GM12801 (cell line): ENCODE data around the gene RMDN2.

Experiments
- CTCF ChIP-seq: IDR thresholded peaks from one replicate; pipeline ENCODE4 v1.5.1; 2011; ENCODE audit warnings: control low read depth; ENCODE audit not compliant: insufficient read length; ENCODE audit errors: extremely low read depth

Gene RMDN2

DNA sequence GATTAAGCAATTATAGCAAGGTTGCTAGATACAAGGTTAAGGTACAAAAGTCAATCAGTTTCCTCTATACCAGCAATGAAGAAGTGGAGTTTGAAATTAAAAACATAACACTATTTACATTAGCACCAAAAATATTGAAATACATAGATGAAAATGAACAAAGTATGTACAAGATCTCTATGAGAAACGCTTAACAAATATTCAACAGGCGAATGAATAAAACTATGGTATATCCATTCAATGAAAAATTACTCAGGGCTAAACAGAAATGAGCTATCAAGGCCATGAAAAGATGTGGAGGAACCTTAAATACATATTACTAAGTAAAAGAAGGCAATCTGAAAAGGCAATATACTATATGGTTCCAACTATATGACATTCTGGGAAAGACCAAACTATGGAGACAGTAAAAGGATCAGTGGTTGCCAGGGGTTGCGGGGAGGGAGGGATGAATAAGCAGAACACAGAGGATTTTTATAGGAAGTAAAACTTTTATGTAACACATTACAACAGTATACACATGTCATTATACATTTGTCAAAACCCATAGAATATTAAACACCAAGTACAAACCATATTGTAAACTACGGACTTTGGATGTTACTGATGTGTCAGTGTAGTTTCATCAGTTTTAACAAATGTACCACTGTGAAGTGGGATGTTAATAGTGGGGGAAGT is 62.1 kb downstream of the RMDN2 start:
- no peak for TF ChIP-seq CTCF

DNA sequence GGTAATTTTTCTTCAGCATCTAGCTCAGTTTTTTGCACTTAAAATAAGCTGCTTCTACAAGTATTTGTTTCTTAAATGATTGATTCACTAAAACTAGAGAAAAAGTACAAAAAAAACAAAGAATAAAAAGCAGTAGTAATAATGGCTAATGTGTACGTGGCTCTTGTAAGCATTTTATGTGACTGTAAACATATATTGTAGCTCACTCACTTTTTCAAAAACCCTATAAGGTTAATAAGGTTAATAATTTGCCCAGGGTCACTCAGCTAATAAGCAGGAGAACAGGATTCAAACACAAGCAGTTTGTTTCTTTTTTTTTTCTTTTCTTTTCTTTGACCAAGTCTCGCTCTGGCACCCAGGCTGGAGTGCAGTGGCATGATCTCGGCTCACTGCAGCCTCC is 67.5 kb downstream of the RMDN2 start:
- TF ChIP-seq CTCF = no peak

DNA sequence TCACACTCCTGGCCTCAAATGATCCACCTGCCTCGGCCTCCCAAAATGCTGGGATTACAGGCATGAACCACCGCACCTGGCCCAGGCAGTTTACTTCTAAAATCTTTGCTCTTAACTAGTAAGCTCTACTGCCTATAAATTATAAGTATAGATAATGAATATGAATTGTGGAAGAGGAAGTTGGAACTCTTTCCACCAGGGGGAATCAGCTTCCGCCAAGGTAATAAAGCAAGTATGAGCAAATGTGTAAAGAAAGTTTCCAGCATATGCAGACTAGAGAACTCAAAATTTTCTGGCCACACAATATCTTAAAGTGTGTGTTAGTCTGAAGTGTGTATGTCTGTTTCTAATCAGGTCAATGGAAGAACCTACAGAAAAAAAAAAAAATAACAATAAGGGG is 68.1 kb downstream of the RMDN2 start:
- TF ChIP-seq CTCF = no peak

DNA sequence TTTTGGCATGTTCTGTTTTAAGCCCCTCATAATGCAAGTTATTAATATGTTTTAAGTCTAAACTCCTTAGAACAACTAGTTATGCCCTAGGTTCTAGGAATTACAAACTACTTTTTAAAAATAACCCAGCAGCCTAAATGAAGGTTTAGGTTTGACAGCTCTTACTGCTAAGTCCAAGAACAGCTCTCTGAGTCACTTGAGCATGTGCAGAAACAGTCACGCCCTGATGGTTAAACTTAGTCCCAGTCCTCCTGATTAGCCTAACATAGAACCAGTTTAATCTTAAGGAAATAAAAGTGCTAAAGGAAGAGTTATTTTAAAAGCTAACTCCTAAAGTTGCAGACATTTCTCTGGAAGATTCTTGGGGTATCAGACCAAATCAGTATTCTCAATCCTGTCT is 72.5 kb downstream of the RMDN2 start:
- no peak for TF ChIP-seq CTCF

- no peak for TF ChIP-seq CTCF
These were observed 75.6 kb downstream of the RMDN2 start for GRCh38 chr2:38000485-38001222.

DNA sequence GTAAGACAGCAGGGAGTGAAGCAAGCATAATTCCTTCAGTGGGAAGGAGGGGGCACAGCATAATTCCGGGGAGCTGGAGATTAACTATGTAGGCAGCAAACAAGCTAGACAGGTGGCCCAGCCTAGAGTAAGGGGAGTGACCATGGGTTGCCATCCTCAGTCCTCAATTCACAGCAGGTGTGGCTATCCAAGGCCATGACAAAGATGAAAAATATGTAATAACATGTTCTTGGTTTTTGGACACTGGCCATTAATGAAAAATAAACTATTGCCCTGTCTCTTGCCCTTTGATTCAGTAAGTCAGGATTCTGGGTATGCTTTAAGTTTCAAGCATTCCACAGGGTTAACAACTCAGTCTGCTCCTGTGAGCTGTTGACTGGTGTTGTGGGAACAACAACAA is 85.9 kb downstream of the RMDN2 start:
- TF ChIP-seq CTCF = no peak

DNA sequence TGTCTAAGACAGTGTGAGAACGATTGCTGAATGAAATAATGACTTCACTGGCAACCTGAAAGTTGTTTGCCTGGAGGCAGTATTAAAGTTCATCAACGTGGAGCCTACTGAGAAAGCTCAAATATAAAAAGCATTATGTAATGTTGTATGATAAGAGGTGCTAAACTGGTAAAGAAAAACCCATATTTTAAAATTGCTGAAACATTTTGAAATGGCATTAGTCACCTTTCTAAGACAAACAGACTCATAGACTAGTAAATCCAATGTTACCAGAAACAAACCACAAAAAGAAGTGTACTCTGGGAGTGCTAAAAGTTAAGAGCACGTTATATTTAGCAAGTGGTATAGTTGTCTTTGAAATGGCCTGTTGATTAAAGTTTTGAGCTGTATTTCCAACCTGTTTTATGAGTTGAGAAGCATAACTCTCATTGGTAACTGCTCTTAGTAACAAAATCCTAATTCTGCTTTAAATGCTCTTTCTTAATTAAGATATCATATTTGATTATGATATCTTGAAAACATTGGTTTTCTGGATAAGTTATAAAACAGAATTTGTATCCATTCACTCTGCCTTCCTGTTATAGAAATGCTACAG is 88.2 kb downstream of the RMDN2 start:
- TF ChIP-seq CTCF = no peak
